GM19240 (cell line): Measurements from ENCODE around the gene HAO2.

Source experiments
- DNase-seq: peaks from one replicate; pipeline ENCODE4 v3.0.0; 2011; ENCODE audit warnings: low spot score; ENCODE audit not compliant: insufficient read length

The HAO2 gene

DNA sequence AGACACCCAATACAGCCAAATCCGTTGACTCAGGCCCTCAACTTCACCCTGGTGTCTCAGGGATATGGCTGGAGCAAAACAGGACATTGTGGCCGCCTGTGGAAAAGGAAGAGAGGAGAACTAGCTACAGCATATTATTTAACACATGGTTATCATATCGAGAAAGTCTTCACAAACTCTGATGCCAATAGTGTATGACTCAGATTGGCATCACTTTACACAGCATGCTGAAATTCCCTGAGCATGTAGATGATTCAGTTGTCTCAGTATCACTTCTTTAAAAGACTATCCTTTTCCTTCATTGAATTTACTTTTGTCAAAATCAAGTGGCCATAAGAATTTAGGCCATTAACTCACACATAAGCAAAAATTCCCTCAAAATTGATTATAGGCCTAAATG lies 66.5 kb downstream of the HAO2 start:
- no peak for DNase-seq

DNA sequence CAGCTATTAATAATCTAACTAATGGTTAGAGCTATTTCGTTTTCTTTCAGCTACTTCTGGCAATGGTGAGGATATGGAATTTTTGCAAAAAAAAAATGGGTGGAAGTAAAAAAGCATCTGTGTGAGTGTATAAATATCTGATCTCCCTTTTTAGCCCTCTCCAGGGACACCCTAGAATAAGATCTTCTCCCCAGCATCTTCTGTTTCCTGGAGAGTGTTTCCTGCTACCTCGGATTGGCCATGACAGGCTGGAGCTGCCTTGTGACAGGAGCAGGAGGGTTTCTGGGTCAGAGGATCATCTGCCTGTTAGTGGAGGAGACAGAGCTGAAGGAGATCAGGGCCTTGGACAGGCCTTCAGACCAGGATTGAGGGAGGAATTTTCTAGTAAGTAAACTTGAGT lies 70.2 kb downstream of the HAO2 start:
- DNase-seq, result no peak

DNA sequence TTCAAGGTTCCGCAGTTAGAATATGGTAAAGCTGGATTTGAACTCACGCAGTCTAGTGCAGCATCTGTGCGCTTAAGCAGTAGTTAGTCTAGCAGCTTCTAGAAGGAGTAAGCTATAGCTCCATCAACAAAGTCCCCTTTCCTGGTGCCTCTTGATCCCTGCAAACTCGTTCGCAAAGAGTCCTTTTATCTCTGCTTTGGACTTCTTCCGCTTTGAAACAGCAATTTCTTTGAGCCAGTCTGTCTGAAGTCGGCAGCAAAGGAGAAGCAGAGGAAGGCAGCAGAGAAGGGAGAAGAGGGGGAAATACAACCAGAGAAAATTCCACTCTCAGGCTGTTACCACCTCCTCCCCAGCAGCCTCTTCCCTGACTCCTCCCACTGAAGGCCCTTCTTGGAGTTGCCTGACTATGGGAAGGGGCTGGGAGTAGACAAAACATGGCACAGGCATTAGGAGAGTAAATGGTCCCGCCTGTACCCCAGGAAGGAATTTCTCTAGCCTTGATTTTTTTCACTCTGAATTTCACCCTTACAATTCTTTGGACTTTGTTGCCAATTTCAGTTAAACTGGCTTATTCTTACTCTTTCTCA lies 72.2 kb downstream of the HAO2 start:
- DNase-seq, result no peak

DNA sequence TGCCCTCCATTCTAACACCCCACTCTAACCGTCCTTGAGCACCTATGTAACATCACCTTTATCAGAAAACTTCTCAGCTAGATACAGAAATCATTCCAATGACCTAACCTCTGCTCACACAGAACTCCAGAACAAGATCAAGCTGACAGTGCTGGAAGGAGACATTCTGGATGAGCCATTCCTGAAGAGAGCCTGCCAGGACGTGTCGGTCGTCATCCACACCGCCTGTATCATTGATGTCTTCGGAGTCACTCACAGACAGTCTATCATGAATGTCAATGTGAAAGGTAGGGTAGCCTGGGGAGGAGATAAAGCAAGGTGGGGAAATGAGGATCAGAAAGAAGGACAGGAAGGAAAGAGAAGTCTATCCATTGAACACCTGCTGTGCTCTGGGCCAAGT lies 74.2 kb downstream of the HAO2 start:
- DNase-seq, result no peak
